NT2/D1 (cell line): ENCODE measurements around the gene RNASEH2A.

ENCODE experiments used
- YY1 ChIP-seq: IDR thresholded peaks from 2 replicates; pipeline ENCODE4 v1.6.1; 2011; ENCODE audit not compliant: insufficient read length, insufficient read depth
- ZNF274 ChIP-seq: IDR thresholded peaks from 2 replicates; pipeline ENCODE4 v1.6.1; 2011; ENCODE audit warnings: mild to moderate bottlenecking, low read depth, low read length

DNA sequence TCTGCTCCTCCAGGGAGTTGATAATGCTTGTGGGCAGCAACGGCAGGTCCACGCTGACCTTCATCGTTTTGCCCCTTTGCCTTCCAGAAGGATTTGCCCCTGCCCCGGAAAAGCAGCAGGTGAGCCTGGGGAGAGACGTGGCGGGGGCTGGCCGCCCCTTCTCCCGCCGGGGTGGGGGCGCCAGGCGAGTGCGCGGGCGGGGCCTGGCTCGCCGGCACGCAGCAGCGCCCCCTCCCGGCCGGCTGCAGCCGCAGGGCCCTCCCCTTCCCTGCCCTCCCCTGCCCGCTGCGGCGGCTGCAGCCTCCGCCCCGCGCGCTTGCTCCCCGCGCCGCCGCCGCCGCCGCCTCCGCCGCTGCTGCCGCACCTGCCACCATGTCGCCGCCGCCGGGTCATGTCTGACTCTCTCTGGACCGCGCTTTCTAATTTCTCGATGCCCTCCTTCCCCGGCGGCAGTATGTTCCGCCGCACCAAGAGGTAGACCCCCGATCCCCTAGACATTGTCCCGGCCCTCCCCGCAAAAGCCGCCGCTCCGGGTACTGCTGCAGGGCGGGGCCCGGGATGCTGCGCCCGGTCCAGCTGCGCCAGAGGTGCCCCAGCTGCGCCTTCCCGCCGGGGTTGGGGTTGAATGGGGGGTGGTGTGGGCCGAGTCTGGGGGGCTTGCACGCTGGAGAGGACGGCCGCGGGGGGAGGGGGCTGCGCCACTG, 31.9 kb downstream of the RNASEH2A start, which contains the start of gene MAST1:
- TF ChIP-seq YY1 (no peak), ZNF274 (no peak)
